ENCODE measurements around the gene MYO15B.
"Not testable (repeated sequence)": the region's sequence is repeated elsewhere in the genome, so short reads cannot be mapped to it uniquely, and the experiment has no call there.

Gene MYO15B

DNA sequence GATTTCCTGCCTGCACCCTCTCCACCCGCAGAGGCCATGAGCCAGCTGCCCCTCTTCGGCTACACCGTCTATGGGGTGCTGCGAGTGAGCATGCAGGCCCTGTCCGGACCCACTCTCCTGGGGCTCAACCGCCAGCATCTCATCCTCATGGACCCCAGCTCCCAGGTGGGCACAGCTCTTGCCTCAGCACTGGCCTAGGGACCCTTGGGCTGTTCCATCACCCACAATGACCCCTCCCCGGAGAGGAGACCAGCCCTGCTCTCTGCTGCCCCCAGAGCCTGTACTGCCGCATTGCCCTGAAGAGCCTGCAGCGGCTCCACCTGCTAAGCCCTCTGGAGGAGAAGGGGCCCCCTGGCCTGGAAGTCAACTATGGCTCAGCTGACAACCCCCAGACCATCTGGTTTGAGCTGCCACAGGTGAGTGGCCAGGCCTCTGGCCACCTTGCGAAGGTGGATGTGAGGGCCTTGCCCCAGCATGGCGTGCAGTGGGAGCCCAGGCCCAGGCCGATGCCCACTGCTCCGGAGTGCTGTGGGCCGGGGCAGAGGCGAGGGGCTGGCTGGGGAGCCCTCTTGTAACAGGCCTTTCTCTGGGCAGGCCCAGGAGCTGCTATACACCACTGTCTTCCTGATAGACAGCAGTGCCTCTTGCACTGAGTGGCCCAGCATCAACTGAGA, 38.4 kb downstream of the MYO15B start:
- no peak for DNase-seq

DNA sequence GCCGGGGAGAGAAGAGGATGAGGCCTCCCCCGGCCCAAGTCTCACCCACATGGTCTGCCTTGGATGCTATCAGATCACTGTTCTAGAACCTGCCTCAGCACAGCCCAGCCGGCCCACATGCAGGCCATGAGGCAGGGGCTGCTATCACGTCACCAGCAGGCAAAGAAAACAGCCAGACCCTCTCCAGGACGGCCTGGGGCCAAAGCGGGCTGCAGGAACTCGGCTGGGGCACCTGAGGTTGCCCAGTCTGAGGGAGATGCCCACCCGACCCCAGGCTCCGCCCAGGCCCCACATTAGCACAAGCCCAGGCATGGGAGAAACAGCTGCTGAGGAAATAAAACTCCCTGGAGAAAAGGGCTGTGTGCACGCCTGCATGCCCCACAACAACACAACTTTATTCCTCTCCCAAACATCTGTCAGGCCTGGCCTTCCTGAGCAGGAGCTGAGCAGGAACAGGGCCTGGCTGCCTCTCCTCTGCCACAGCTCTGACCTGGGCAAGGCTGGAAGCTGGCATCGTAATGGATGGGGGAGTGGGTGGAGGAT, 39.0 kb downstream of the MYO15B start:
- DNase-seq: no peak

DNA sequence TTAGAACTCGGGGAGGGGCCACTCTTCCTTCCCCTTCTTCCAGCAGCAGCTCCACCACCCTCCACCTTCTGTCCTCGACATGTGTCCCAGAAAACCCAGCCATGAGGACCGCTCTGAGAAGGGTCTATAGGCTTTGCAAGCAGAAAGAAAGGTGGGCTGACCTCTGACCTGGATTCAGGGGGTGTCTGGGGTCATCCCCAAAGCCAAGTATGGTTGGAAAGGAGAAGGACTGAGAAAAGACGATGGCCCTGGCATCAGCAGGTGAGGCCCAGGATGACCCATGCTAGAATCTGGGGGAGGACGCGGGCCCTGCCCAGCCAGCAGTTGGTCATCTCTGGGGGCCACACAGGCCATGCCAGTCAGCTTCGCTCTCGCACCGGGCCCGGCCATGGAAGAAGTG, 39.5 kb downstream of the MYO15B start:
- no peak for DNase-seq

DNA sequence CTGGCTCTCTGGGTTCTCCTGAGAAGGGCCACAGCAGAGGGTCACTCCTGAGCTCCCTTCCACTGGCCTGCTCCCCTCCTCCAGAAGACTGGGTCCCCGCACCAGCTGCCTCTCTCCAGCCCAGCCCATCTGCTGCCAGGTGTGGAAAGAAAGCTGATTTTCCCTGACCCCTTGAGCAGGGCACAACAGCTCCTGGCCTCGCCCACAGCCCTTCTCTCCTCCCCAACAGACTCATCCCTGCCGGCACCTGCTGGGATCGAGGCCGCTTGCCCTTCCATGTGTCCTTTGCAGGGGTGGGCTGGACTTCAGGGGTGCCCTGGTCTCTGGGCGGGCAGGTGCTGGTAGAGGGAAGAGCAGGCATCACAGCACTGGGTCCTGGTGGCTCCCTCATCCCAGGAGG, 40.8 kb downstream of the MYO15B start:
- DNase-seq: no peak

DNA sequence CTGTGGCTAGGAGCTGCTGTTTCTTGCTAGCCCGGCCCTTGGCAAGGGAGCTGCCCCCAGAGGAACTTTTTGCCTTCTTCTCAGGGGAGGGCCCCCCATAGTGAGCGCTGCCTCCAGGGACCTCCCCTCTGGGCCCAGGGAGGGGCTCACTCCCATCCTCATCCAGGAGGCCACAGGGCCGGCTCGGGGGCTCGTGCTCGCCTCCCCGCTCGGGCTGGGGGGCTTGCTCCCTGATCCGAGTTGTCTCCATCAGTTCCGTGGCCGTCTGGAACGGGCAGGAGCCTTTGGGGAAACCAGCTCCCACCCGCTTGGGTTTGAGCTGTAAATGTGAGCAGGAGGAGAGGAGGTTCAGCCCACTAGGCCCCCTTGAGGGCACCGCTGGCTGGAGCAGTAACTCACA, 41.6 kb downstream of the MYO15B start:
- no peak for DNase-seq

DNA sequence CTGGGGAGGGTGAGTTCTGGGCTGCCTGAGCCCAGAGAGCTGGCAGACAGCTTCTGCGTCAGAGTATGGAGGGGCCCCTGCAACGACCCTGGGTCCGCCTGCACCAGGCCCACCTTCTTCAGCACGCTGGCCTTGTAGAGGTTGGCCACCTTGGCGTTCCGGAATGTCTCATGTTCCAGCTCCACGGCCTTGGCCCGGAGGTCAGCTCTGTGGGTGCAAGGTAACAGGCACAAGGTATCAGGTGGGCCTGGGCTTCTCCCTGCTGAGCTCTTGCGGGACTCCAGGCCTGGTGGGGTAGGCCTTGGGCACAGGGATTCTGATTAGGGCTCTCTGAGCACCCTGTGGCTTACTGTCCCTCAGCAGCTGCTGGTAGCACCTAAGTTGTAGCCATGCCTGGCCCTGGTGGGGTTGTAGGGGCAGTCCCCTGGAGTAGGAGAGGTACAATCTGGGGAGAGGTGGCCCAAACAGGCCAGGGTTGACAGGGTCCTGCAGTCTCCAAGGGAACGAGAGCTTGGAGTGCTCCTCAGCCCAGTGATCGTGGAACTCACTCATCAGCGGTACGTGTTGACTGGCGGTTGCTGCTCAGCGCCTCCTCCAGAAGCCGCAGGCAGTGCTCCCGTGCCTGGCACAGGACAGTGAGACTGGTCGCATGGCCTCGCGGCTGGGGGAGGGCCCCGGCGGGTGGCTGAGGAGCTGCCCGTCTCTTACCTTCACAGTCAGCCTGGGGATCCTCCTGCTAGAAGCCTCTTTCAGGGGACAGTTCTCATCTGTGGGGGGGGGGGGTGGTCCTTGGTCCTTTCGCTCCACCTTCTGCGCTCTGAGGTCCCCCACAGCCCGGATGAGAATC, 42.7 kb downstream of the MYO15B start:
- no peak for DNase-seq

DNA sequence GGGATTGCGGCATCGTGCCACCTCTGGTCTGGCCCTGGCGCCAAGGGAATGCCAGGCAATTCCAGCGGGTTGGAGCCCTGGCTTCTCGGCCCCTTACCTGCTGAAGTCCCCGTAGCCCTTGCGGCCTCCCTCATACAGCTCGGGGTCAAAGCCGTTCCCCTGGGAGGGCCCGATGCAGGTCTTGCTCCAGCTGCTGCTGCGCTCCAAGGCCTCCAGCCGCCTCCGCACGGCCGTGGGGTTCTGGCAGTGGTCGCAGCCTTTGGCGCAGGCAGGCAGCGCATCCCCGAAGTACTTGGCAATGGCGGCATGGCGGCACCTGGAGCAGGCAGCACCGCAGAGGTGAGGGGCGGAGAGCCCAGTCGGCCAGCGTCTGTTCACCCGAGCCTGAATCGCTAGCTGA, 43.8 kb downstream of the MYO15B start:
- DNase-seq: no peak

DNA sequence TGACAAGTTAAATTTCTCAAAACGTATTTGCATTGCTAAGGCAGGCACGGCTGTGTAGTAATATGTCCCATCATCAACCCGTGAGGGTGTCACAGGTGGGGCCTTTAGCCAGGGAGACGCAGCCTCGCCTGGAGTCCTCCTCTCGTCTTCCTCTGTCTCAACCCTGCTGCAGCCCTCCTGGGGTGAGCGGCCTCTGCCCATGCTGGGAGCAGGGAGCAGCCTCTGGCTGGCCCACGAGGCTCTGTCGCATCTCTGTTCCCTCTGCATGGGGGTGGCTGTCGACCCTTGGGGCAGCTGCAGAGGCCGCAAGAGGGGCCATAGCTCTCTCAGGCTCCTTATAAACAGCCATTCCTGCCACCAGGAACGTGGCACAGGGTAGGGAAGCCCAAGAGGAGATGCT, 44.8 kb downstream of the MYO15B start:
- DNase-seq: no peak

DNA sequence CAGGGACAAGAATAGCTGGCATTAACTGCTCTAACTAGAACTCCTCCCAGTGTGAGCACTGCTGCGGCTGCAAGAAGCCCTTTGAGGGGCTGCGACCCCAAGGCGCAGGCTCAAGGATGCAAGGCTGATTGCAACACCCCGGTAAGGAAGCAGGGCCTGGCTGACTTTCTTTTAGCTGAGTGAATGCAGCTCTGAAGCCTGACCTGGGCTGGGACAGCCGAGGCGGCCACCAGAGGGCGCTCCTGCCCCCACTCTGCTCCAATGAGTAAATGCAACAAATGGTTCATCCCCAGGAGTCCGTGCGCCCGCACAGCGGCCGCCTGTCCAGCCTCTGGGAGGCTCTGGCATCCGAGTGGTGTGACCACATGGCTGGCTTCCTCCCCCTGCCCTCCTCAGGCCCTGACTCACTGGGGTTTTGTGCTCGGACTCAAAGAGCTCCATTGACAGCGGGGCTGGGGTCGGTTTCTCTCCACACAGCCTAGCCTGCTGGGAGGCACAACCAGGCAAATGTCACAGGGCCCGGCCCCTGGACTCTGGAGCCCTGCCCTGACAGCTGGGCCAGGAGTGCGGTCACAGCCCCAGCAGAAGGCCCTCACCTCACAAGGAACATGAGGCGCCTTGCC, 45.4 kb downstream of the MYO15B start, which contains the start of gene SMIM5:
SMIM5 (plus strand) TSS at position 572 of the 623 bp plus-strand sequence. CDS start 6,768 bp downstream, outside the sequence.
- DNase-seq: peak; percentile 58 to 77 (median 73)

DNA sequence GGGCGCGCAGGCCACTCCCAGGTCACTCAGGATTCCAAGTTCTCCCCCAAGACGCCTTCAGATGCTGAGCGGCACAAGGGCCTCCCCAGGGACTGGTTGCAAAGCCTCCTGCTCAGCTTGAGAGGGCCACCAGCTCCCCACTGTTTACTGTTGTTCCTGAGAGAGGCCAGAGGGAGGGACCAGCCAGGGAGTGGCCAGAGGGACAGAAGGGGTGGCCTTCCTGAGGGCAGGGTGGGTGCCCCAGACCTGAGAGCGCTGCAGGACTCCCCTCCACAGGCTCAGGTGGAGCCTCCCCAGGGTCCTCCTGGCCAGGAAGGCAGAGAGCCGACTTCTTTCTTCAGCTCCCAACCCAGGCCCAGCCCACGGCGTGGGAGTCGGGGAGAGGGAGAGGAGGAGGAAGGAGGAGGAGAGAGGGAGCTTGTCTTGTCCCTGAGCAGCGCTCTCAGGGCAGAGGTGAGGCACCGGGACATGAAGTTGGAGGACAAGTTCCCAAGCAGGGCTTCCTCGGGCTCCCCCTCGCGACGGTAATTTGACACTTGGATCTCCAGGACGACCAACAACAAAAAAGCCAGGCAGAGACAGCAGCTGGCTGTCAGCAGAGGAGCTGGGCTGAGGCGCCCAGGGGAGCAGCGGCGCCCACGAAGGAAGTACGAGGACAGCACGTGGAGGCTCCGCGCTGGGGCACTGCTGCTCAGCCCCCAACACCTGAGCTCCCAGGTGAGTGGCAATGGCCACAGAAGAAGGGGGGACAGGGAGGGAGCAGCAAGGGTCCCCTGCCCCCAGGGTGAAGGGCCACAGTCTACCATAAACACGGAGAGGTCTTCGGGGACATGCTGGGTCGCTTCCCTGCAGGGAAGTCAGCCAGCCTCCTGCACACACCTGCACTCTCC, 46.1 kb downstream of the MYO15B start:
- peak in 3 of 5 donors; percentile 23 to 40 (median 39) for DNase-seq

DNA sequence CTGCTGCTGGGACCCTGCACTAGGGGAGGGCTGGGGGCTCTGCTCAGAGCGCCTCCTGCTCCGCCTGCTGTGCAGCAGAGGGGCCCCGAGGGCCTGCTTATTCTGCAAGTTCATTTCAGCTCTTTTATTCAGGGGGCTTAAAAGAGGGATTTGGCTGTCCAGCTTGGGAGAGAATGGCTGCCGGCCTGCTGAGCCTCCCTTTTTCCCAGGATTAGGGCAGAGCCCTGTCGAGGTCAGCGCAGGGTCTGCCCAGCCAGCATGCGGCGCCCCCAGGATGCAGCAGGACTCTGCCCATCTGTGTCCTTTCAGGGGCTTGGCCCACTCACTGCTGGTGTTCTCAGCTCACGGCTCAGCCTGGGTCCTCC, 46.8 kb downstream of the MYO15B start:
- DNase-seq: no peak

DNA sequence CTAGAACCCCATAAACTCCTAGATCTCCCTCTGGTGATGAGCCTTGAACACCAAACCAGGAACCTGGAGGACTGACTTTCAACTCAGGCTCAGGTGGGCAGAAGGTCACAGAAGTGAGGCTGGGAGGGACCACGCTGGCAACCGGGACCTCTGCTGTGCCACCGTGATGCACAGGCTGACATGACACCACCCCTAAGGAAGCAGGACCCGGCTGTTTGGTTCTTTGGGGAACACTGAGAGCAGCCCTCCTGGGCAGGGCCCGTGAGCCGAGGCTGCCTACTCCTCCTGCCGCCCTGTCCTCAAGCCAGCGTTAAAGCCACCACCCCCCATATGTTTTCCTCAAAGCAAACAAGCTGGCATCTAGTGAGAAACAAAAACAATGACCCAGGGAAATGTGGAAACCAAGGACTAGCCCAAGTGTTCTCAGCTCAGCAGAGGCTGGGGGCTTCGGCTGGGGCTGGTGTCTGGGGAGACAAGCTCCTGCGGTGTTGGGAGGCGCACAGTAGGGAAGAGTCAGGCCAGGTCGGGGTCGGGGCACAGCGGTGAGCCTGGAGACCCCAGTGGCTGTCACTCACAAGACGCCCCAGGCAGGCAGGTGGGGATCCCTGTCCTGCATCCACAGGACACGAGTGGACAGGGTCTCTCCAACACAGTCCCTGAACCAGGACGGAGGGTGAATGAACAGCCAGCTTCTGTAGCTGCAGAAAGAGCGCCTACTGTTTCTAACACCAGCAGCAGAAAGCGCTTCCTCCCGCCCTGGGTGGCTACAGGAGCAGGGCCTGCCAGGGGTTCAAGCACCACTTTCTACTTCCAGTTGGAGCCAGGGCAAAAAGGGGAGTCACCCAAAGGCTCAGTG, 47.4 kb downstream of the MYO15B start:
- DNase-seq: no peak

DNA sequence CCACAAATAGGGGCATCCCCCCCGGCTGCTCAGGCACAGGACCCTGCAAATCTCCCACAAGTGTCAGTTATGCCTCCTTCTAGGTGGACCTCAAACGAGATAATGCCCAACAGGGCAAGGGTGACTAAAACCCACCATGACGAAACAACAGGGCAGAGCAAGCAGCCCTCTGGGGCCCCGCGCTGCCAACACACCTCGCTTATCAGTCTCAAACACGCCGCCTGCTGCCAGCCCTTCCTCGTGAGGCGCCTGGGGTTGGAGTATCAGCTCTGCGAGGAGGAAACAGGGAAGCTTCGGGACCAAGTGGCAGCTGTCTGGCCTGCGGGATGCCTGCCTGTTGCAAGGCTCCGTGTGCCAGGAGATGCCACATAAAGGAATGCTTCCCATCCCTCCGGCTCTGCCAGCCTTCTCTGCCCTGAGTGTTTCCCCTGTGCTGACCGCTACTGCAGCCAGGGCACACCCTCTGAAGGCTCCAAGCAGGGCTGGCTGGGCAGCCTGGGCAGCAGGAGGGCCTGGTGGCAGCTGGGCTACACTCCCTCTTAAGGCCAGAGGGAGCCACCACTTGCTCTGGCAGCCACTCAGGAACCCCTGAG, 48.1 kb downstream of the MYO15B start:
- DNase-seq: no peak

DNA sequence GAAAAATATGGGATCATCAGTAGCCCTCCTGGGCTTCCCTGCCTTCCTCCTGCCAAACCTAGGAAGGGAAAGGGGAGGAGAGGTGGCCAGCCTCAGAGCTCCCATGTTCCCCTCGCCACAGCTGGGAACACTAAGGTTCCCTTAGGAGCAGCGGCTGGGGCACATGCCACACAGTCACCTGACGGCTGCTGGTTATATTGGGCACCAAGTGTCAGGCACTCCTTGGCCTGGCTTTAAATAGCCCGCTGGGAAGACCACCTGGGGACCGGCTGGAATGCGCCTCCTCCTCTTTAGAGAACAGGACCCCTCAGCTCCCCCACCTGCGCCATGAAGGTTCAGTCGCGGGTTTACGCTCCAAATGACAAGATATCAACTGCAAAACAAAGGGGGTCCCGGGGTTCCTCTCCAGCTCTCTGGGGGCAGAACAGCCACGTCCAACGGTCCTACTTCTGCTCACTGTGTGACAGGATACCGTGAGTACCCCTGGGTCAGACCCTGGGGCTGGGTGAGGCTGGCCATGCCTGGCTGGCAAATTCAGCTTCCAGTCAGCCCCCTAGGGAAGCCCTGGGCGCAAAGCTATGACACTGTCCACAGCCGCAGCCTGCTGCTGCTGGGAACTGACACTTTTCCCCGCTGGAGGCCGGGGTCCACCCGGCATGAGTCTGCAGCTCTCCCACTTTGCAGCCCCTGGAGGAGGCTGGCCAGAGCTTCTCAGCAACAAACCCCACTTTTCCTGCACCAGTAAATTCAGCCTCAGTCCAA, 49.0 kb downstream of the MYO15B start:
- DNase-seq: no peak

DNA sequence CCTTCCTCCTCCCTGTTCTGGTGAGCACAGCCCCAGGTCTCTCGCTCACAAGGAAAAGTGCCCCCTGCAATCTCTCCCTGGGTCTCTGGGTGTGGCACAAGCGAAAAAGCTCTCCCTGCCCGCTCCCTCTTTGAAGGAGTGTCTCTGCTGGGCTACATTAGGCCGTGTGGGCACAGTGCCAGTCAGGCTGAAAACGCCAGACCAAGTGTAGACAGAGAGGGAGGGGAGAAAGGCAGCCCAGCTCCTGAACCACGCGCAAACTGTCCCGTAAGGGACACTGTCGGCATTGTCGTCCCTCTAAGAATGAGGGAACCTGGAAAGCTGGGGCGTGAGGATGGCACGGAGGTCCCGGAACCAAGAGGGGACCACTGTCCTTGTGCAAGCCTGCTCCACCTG, 49.5 kb downstream of the MYO15B start:
- no peak for DNase-seq

DNA sequence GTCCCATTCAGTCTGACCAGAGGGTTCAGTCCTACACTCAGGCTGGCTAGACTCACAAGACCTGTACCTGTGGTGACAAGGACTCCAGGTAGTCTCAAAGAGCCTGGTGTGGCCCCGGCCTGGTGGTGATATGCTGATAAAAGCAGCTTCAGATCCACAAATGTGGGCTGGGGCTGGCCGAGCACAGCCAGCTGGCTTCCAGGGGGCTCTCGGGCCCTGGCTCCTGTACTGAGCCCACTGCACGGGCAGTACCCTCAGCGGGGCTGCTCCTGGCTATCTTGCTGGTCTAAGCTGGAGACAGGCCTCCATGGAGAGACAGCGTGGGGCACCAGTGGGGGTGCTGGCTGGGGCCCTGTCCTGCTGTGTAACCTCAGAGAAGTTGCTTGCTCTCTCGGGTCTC, 50.0 kb downstream of the MYO15B start:
- no peak for DNase-seq

DNA sequence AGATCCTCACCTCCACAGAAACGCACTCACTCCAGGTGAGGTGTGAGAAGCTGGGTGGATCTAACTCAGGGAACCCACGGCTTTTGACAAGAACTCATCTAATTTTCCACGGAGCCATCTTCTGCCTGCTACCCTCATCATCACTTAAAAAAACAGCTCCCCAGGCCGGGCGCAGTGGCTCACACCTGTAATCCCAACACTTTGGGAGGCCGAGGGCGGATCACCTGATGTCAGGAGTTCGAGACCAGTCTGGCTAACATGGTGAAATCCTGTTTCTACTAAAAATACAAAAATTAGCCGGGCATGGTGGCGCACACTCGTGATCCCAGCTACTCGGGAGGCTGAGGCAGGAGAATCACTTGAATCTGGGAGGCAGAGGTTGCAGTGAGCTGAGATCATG, 50.4 kb downstream of the MYO15B start:
- DNase-seq: not testable (repeated sequence)

DNA sequence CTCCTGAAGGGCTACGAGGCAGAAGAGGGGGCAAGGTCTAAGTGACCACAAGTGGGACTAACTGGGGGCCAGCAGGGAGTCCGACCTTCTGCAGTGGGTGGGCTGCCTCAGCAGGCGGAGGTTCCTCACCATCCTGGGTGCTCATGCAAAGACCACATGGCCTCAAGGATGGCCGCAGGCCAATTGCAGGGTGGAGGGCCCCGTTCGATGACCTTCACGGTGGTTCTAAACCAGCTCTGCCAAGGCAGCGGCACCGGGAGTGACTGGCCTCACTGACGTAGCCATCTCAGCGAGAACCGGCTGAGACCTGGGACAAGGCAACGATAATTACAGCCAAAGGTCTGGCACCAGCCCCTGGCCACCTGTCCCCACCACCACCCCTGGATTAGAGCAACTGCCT, 51.3 kb downstream of the MYO15B start:
- DNase-seq: no peak

DNA sequence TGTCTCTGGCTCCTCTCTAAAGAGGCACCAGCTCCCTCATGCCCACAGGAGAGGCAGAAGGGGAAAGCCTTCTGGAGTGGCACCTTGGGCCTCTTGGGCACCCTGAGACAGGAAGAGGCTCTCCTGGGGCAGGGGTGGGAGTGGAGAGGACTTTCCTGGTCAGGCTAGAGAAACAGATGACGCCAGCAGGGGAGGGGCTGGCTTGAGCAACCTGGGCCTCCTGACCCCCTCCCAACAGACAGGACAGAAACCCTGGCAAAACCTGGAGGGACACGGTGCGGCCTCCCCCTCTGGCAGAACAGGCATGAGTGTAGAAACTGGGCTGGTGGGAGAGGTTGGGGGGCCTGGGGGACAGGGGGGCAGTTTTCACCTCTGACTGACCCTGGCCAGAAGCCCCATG, 51.7 kb downstream of the MYO15B start:
- no peak for DNase-seq

Measured in T-helper 1 cell (primary cell).